Right cardiac atrium (tissue), 5 donors: ENCODE results near the gene TYW1. TPM values are rescaled to one million over a fixed set of nuclear protein-coding genes. Genes with fewer than 3 reads are reported as not detected.
"Not testable (repeated sequence)": the region's sequence is repeated elsewhere in the genome, so short reads cannot be mapped to it uniquely, and the experiment has no call there.

Source experiments
- ATAC-seq, 2 donors: fragments of 200-7000 bp; cut with Tn5 transposase; one replicate each; pipeline versions ENCODE4 v1.8.0 to v1.9.1; 2020; ENCODE audit warnings: moderate library complexity in 2 of 2, mild to moderate bottlenecking in 1 of 2
- DNase-seq, 3 donors: peaks; one replicate each; pipeline ENCODE4 v3.0.0-alpha.2; 2020
- H3K27ac ChIP-seq: one replicate; pipeline ENCODE4 v1.5.1; 2013; ENCODE audit warnings: mild to moderate bottlenecking, low read length, control low read depth, moderate library complexity
- H3K27me3 ChIP-seq: one replicate; pipeline ENCODE4 v1.6.1; 2013; ENCODE audit not compliant: control insufficient read depth, insufficient read depth
- H3K4me1 ChIP-seq: one replicate; pipeline ENCODE4 v1.6.1; 2013; ENCODE audit warnings: low read length; ENCODE audit not compliant: control insufficient read depth, insufficient read depth
- H3K4me3 ChIP-seq: one replicate; pipeline ENCODE4 v1.5.1; 2013; ENCODE audit warnings: low read length, control low read depth
- H3K9me3 ChIP-seq: one replicate; pipeline ENCODE4 v1.6.1; 2013; ENCODE audit warnings: low read length; ENCODE audit not compliant: control insufficient read depth
- WGBS: extraction: QIAGEN DNeasy Blood & Tissue Kit; methylation state at CpG from one replicate; pipeline ENCODE4 v1.1.7; 2013; 5-methylcytosine and 5-hydroxymethylcytosine counted together
- intact Hi-C, 4 donors: fragments of 100-400 bp; cut with DNase I; formaldehyde crosslinking; loops; one replicate each; pipeline versions ENCODE4 v1.11.0 to v1.14.0; 2022 to 2023
- long read RNA-seq, 4 donors: library from polyadenylated mRNA; unstranded; transcript quantifications; one replicate each; pipeline ENCODE4 v2.0.0, GENCODE V29; 2020 to 2021
- polyA plus RNA-seq: library from polyadenylated mRNA; stranded (reverse); fragments of 200-250 nt; gene quantifications from one replicate; pipeline ENCODE4 v1.2.3, GENCODE V29; 2013
- total RNA-seq, 4 donors: library from RNA; stranded (reverse); fragmentation: NEBNext Ultra II Directional; extraction: Animal tissue kit (Norgen Biotek cat#: 25700); gene quantifications; one replicate each; pipeline ENCODE4 v1.2.1, GENCODE V29; 2021
- donor health status: healthy with polysubstance abuse.
- donor health status: DM: no; HTN: yes; CAD: no.
- donor health status: DM: no; HTN: no; CAD: no.
- donor health status: DM: no; HTN: yes; CAD: no; lungs with severe emphysema.
- donor health status: DM: yes; HTN: yes; CAD: no.

The TYW1 gene
- 10 to 100 TPM; 10.2 to 12.1 (median 11.7) TPM for total RNA-seq
- polyA plus RNA-seq: 7.0 TPM
- long read RNA-seq, donor 1, transcript TYW1-201 (16 exons, 3,348 nt): major isoform, 15 of 32 reads
- long read RNA-seq, donor 1, partial matches to known transcripts: 9 of 32 reads
- long read RNA-seq, donor 1, other reads (novel, unspliced or antisense): 8 of 32 reads
- long read RNA-seq, donor 2, transcript TYW1-201 (16 exons, 3,348 nt): major isoform, 10 of 14 reads
- long read RNA-seq, donor 2, partial matches to known transcripts: 0 of 14 reads
- long read RNA-seq, donor 2, other reads (novel, unspliced or antisense): 4 of 14 reads
- long read RNA-seq, donor 3, transcript TYW1-201 (16 exons, 3,348 nt): major isoform, 39 of 68 reads
- long read RNA-seq, donor 3, partial matches to known transcripts: 16 of 68 reads
- long read RNA-seq, donor 3, other reads (novel, unspliced or antisense): 10 of 68 reads
- long read RNA-seq, donor 4, transcript TYW1-201 (16 exons, 3,348 nt): major isoform, 9 of 15 reads
- long read RNA-seq, donor 4, partial matches to known transcripts: 3 of 15 reads
- long read RNA-seq, donor 4, other reads (novel, unspliced or antisense): 2 of 15 reads

DNA sequence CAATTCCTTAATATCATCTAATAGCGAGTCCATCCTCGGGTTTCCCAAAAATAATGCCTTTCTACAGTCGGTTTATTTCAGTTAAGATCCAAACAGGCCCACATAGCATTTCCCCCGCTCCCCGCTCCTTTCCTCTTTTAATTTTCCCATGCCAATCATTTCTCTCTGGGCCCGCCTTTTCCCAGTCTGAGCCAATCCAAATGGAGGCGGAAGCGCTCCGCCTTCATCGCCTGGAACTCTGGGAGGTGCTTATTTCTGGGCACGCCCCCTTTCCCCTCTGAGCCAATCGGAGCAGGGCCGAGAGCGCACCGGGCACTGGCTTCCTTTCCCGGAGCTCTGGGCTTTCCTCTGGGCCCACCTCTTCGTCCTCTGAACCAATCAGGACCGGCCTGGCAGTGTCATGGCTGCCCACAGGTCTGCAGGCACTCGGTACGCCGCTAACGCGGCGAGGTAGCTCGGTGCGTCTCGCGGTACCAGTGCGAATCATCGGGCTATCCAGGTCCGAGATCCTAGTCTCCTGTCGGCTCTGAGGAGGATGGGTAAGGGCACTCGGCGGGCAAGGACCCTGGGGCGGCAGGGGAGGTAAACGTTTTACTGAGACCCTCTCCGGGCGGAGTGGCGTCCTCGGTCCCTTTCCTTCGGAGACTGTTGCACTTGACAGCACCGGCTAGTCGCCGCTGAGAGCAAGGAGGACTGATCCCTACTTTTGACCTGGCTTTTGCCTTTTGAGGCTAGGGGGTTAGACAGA, at the start of gene TYW1:
Gene TYW1, plus strand, starts transcription at position 390 of the 748 bp plus-strand sequence. Its CDS starts 146 bp downstream, at position 536.
- DNase-seq (peak; percentile 97 to 99 (median 99)), ATAC-seq (peak; percentile 95 to 96)
- WGBS: under 1% methylated on average over 44 of the region's 44 CpGs
- peak within 1 kb of the TSS; percentile 88 for H3K4me3 ChIP-seq
- H3K4me1 ChIP-seq, H3K27me3 ChIP-seq, intact Hi-C loops, H3K9me3 ChIP-seq: not testable (repeated sequence)
- H3K27ac ChIP-seq: peak within 1 kb of the TSS; percentile 82

GRCh38 chr7:66948480-66949109, 48.0 kb upstream of the TYW1 start:
- no peak overlapping the region for H3K27ac ChIP-seq
- DNase-seq (no peak), ATAC-seq (no peak)
- no peak overlapping the region for H3K4me3 ChIP-seq
- 93% methylated on average over 19 of the region's 19 CpGs for WGBS
- intact Hi-C loops: no loop called here
- H3K27me3 ChIP-seq: no peaks in the 10 kb centered on the region
- no peaks in the 10 kb centered on the region for H3K9me3 ChIP-seq
- H3K4me1 ChIP-seq: no peaks in the 10 kb centered on the region

- no peak for DNase-seq
- ATAC-seq: no peak
- WGBS: 74% methylated on average over 3 of the region's 3 CpGs
- Histone ChIP-seq H3K27me3 (no peaks in the 10 kb centered on the region), H3K9me3 (no peaks in the 10 kb centered on the region), H3K4me1 (no peaks in the 10 kb centered on the region), H3K27ac (no peak overlapping the region), H3K4me3 (no peak overlapping the region)
- intact Hi-C loops: no loop called here
Observed at GRCh38 chr7:66950311-66950710, 46.3 kb upstream of the TYW1 start.

- intact Hi-C loops: no loop called here
- no peaks in the 10 kb centered on the region for H3K27me3 ChIP-seq
- 88% methylated on average over 8 of the region's 8 CpGs for WGBS
- H3K27ac ChIP-seq: no peak overlapping the region
- no peaks in the 10 kb centered on the region for H3K4me1 ChIP-seq
- DNase-seq (no peak), ATAC-seq (no peak)
- H3K4me3 ChIP-seq: no peak overlapping the region
- H3K9me3 ChIP-seq: no peaks in the 10 kb centered on the region
Observed at GRCh38 chr7:66950763-66951162, 45.9 kb upstream of the TYW1 start.

DNA sequence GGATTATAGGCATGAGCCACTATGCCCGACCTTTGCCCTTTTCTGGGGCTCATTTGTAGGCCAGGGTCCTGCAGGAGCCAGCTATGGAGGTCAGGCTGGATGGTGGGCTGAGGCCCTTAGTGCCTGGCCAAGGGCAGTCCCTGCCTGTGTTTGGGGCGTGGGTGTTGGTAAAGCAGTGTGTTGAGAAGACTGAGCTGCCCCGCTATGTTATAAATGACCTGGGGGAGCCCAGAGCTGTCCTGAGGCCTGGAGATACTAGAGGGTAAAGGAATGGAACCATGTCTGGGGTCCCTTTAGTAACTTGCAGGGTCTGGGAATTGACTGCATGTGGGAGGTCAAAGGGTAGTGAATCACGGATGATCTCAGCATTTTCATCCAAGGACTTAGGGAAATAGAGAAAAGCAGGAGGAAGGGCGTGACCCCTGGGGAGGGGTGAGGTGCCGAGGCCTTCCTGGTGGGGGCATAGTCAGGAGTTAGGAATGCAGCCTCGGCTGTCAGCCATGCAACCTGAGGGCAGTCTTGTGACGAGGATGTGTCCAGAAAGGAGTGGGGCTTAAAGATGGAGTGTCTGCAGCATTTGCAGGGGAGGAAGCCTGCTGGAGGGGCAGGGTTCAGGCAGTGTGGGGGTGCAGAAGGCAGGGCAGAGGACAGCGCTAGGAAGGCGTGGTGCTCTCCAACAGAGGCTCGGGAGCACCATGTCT, 44.1 kb upstream of the TYW1 start:
- Histone ChIP-seq H3K4me3 (no peak overlapping the region), H3K4me1 (no peaks in the 10 kb centered on the region), H3K27me3 (no peaks in the 10 kb centered on the region), H3K27ac (no peak overlapping the region), H3K9me3 (no peaks in the 10 kb centered on the region)
- no peak for DNase-seq
- intact Hi-C loops: no loop called here
- 74% methylated on average over 11 of the region's 11 CpGs for WGBS
- ATAC-seq: peak; percentile 42 to 82

DNA sequence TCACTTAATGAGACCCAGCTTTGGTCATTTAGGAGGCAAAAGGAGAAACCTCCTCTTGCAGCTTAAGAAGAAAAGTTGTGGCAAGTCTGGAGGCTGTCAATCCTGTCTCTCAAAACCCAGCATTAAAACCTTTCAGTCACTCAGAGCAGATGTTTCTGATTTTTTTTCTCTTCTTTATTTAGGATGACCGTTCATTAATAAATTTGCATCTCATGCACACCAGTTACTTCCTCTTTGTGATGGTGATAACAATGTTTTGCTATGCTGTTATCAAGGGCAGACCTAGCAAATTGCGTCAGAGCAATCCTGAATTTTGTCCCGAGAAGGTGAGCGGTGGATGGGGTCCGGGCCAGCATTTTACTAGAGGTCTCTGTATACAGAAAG, 43.6 kb upstream of the TYW1 start:
- WGBS: 87% methylated on average over 5 of the region's 5 CpGs
- intact Hi-C loops: no loop called here
- no peak for ATAC-seq

DNA sequence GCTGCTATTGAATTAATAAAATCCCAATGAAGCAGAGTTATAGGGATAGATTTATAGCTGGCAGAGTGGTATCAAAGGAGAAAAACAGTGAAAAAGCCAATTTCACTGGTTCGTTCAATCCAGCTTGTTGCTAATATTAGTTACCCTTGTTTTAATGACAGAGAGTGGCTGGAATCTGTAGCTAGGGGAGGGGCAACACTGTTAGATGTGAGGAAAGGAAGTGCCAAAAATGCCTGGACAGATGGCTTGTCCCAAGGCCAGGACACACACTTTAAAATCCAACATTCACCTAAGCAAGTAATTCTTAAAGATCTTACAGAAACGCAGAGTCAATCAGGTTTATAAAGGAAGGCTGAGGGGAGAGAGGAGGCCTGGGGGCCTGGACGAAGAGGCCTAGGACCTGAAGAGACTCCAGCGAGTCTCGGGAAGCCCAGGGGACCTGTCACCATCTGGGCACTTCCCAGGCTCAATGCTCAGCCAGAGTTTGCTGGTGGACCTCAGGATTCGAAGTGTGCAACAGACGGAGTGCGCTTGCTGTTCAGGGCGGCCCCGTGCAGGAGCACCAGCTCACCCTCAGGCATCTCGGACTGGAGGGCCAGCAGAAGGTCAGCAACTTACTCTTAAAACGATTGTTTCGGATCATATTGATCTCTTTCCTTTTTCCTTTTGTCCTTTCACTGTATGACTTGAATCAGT, 38.9 kb upstream of the TYW1 start:
- Histone ChIP-seq H3K27ac (no peak overlapping the region), H3K27me3 (no peaks in the 10 kb centered on the region), H3K4me3 (no peak overlapping the region), H3K4me1 (no peaks in the 10 kb centered on the region), H3K9me3 (no peaks in the 10 kb centered on the region)
- DNase-seq (no peak), ATAC-seq (peak in 1 of 2 donors; percentile 48)
- intact Hi-C loops: no loop called here
- WGBS: 69% methylated on average over 13 of the region's 13 CpGs

More for the DNA sequence above, 43.6 kb upstream of the TYW1 start:
- Histone ChIP-seq H3K27ac (no peak overlapping the region), H3K27me3 (no peaks in the 10 kb centered on the region), H3K4me1 (no peaks in the 10 kb centered on the region), H3K9me3 (no peaks in the 10 kb centered on the region), H3K4me3 (no peak overlapping the region)
- DNase-seq: no peak

DNA sequence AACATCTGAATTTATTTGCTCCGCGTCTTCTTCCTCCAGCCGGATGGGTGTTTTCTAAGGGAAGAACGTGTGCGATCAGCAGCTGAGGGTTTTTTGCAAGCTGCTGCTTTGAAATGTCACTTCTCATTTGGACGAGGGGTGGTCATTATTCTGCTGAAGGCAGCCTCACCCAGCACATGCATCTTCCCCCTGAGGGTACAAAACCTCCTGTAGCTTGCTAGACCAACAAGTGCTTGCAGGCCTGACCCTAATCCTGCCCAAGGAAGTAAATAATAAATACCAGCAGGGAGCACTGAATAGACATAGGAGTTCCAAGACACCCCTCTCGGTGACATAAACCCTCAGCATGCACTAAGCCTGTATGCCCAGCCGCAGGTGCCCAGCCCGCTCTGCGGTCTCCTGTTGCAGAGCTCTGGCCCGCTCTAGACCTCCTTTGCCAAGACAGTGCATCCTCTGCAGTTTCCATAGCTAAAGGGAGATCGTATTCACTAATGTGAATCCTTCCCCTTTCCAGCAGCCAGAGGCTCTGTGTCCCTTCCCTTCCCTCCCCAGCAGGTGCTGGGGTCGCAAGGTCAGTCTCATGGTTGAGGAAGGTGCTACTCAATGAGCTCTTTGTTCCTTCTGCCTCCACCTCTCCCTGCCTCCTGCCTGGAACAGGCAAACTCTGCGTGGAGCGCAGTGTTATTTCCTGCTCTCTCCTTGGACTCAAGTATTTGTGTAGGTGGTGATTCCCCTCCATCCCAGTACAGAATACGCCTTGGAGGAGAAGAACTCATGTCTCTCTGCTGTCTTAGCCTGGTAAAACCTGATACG, 37.9 kb upstream of the TYW1 start:
- H3K4me3 ChIP-seq: no peak overlapping the region
- no peaks in the 10 kb centered on the region for H3K9me3 ChIP-seq
- intact Hi-C loops: no loop called here
- 93% methylated on average over 17 of the region's 17 CpGs for WGBS
- DNase-seq (no peak), ATAC-seq (peak; percentile 12 to 27)
- H3K27me3 ChIP-seq: no peaks in the 10 kb centered on the region
- no peak overlapping the region for H3K27ac ChIP-seq
- H3K4me1 ChIP-seq: no peaks in the 10 kb centered on the region

- intact Hi-C loops: no loop called here
- WGBS: 98% methylated on average over 4 of the region's 4 CpGs
- Histone ChIP-seq H3K4me1 (no peaks in the 10 kb centered on the region), H3K27me3 (no peaks in the 10 kb centered on the region), H3K9me3 (no peaks in the 10 kb centered on the region), H3K4me3 (no peak overlapping the region), H3K27ac (no peak overlapping the region)
- DNase-seq (no peak), ATAC-seq (no peak)
Observed at GRCh38 chr7:66960192-66960591, 36.4 kb upstream of the TYW1 start.
